H9 (cell line): ENCODE data around the gene LAMA3. TPM values are rescaled to one million over a fixed set of nuclear protein-coding genes. Genes with fewer than 3 reads are reported as not detected.

Source experiments
- DNase-seq: peaks from one replicate; pipeline ENCODE4 v3.0.0-alpha.2; 2017
- H2AFZ ChIP-seq: one replicate; pipeline ENCODE4 v1.6.1; 2013; ENCODE audit warnings: mild to moderate bottlenecking, low read length, control low read depth, moderate library complexity
- H2AK5ac ChIP-seq: 2 replicates; pipeline ENCODE4 v1.6.1; 2013; ENCODE audit warnings: low read length, control low read depth, mixed read lengths; ENCODE audit not compliant: insufficient read length
- H2BK120ac ChIP-seq: one replicate; pipeline ENCODE4 v1.6.1; 2013; ENCODE audit warnings: low read depth, mild to moderate bottlenecking, low read length, control low read depth, inconsistent platforms; ENCODE audit not compliant: poor library complexity, severe bottlenecking
- H2BK12ac ChIP-seq: 2 replicates; pipeline ENCODE4 v1.6.1; 2013; ENCODE audit warnings: low read length, control low read depth, mixed read lengths, low read depth; ENCODE audit not compliant: insufficient read length
- H2BK15ac ChIP-seq: 2 replicates; pipeline ENCODE4 v1.6.1; 2013; ENCODE audit warnings: low read depth, low read length, control low read depth
- H2BK20ac ChIP-seq: one replicate; pipeline ENCODE4 v1.6.1; 2013; ENCODE audit warnings: low read depth, mild to moderate bottlenecking, low read length, control low read depth, inconsistent platforms; ENCODE audit not compliant: poor library complexity, severe bottlenecking
- H2BK5ac ChIP-seq: 2 replicates; pipeline ENCODE4 v1.6.1; 2013; ENCODE audit warnings: low read length, control low read depth, mixed read lengths; ENCODE audit not compliant: insufficient read length
- H3K14ac ChIP-seq: 2 replicates; pipeline ENCODE4 v1.6.1; 2013; ENCODE audit warnings: low read length, control low read depth; ENCODE audit not compliant: insufficient read depth
- H3K18ac ChIP-seq: 2 replicates; pipeline ENCODE4 v1.6.1; 2013; ENCODE audit warnings: low read depth, mild to moderate bottlenecking, mixed read lengths, low read length, control low read depth; ENCODE audit not compliant: insufficient read length
- H3K23ac ChIP-seq: 2 replicates; pipeline ENCODE4 v1.6.1; 2013; ENCODE audit warnings: low read length, control low read depth, mixed read lengths, low read depth; ENCODE audit not compliant: insufficient read length
- H3K23me2 ChIP-seq: 2 replicates; pipeline ENCODE4 v1.6.1; 2013; ENCODE audit warnings: low read depth, mild to moderate bottlenecking, mixed read lengths, low read length, control low read depth; ENCODE audit not compliant: insufficient read length, poor library complexity, severe bottlenecking
- H3K27ac ChIP-seq: 2 replicates; pipeline ENCODE4 v1.5.1; 2013; ENCODE audit warnings: low read length, control low read depth, mixed read lengths, low read depth; ENCODE audit not compliant: insufficient read length
- H3K27me3 ChIP-seq: 2 replicates; pipeline ENCODE4 v1.6.1; 2013; ENCODE audit warnings: low read length, control low read depth, inconsistent platforms; ENCODE audit not compliant: insufficient read depth
- H3K4ac ChIP-seq: 2 replicates; pipeline ENCODE4 v1.6.1; 2013; ENCODE audit warnings: low read depth, mild to moderate bottlenecking, control low read depth, inconsistent platforms, low read length, moderate library complexity
- H3K4me1 ChIP-seq: 2 replicates; pipeline ENCODE4 v1.6.1; 2013; ENCODE audit warnings: low read length, control low read depth, inconsistent platforms; ENCODE audit not compliant: insufficient read depth
- H3K4me2 ChIP-seq: 2 replicates; pipeline ENCODE4 v1.6.1; 2013; ENCODE audit warnings: low read length, control low read depth, mixed read lengths; ENCODE audit not compliant: insufficient read length, insufficient read depth
- H3K56ac ChIP-seq: 2 replicates; pipeline ENCODE4 v1.6.1; 2013; ENCODE audit warnings: low read depth, mild to moderate bottlenecking, mixed read lengths, low read length, control low read depth; ENCODE audit not compliant: insufficient read length
- H3K79me1 ChIP-seq: 2 replicates; pipeline ENCODE4 v1.6.1; 2013; ENCODE audit warnings: low read depth, mild to moderate bottlenecking, moderate library complexity, low read length, control low read depth, inconsistent platforms; ENCODE audit not compliant: insufficient read depth, poor library complexity, severe bottlenecking
- H3K79me2 ChIP-seq: 2 replicates; pipeline ENCODE4 v1.6.1; 2013; ENCODE audit warnings: low read length, control low read depth, inconsistent platforms; ENCODE audit not compliant: insufficient read depth
- H3K9ac ChIP-seq: 2 replicates; pipeline ENCODE4 v1.6.1; 2013; ENCODE audit warnings: low read length, control low read depth, mixed read lengths; ENCODE audit not compliant: insufficient read length; ENCODE audit errors: extremely low read depth
- H3K9me3 ChIP-seq: one replicate; pipeline ENCODE4 v1.6.1; 2013; ENCODE audit warnings: low read depth, low read length, inconsistent platforms; ENCODE audit not compliant: control insufficient read depth
- H3T11ph ChIP-seq: one replicate; pipeline ENCODE4 v1.6.1; 2013; ENCODE audit warnings: mild to moderate bottlenecking, low read length, control low read depth, inconsistent platforms
- H4K20me1 ChIP-seq: one replicate; pipeline ENCODE4 v1.6.1; 2013; ENCODE audit not compliant: control insufficient read depth, insufficient read length, insufficient read depth
- H4K5ac ChIP-seq: 2 replicates; pipeline ENCODE4 v1.6.1; 2013; ENCODE audit warnings: low read depth, mild to moderate bottlenecking, mixed read lengths, low read length, control low read depth; ENCODE audit not compliant: insufficient read length
- H4K8ac ChIP-seq: replicated peaks from 2 replicates; pipeline ENCODE4 v1.6.1; 2013; ENCODE audit warnings: low read length, control low read depth, mixed read lengths, low read depth; ENCODE audit not compliant: insufficient read length
- H4K91ac ChIP-seq: 2 replicates; pipeline ENCODE4 v1.6.1; 2013; ENCODE audit warnings: low read depth, mild to moderate bottlenecking, moderate library complexity, mixed read lengths, low read length, control low read depth; ENCODE audit not compliant: insufficient read length
- H3K27ac Mint-ChIP-seq, 3 experiments: 2 replicates in 2 of 3; 3 replicates in 1 of 3; pipeline ENCODE4 v1.8.0; 2020 to 2021; ENCODE audit warnings: mixed read lengths in 3 of 3, mild to moderate bottlenecking in 1 of 3, moderate library complexity in 1 of 3
- H3K27me3 Mint-ChIP-seq: 2 replicates; pipeline ENCODE4 v1.8.0; 2021; ENCODE audit warnings: low read depth, mild to moderate bottlenecking, moderate library complexity, mixed read lengths
- H3K36me3 Mint-ChIP-seq, 3 experiments: 2 replicates in 2 of 3; 3 replicates in 1 of 3; pipeline ENCODE4 v1.8.0; 2020 to 2021; ENCODE audit warnings: low read depth in 3 of 3, mixed read lengths in 3 of 3; ENCODE audit not compliant: insufficient read depth in 1 of 3
- H3K4me1 Mint-ChIP-seq, 2 experiments: 2 replicates each; pipeline ENCODE4 v1.8.0; 2020; ENCODE audit warnings: mixed read lengths in 2 of 2
- H3K4me3 Mint-ChIP-seq, 2 experiments: 2 replicates in 1 of 2; 3 replicates in 1 of 2; pipeline ENCODE4 v1.8.0; 2020 to 2021; ENCODE audit warnings: mild to moderate bottlenecking in 2 of 2, mixed read lengths in 2 of 2, moderate library complexity in 1 of 2
- H3K9me3 Mint-ChIP-seq, 2 experiments: 2 replicates in 1 of 2; 3 replicates in 1 of 2; pipeline ENCODE4 v1.8.0; 2020; ENCODE audit warnings: mild to moderate bottlenecking in 2 of 2, mixed read lengths in 2 of 2, moderate library complexity in 1 of 2
- WGBS: extraction: QIAGEN DNeasy Blood & Tissue Kit; methylation state at CpG from one replicate; pipeline ENCODE4 v1.1.7; 2013; ENCODE audit warnings: missing lambda C conversion rate, low lambda C conversion rate, mixed read lengths; ENCODE audit not compliant: insufficient read length; ENCODE audit errors: extremely low coverage; 5-methylcytosine and 5-hydroxymethylcytosine counted together
- total RNA-seq: library from RNA; stranded (reverse); gene quantifications from 2 replicates; pipeline ENCODE4 v1.2.1, GENCODE V29; 2021
- TF ChIP-seq, protein P1 (sequence below): fragments of 200-600 bp; sonication (generic); conservative IDR thresholded peaks from 3 replicates; pipeline ENCODE4 v1.8.0; 2021; ENCODE audit warnings: antibody characterized with exemption, mild to moderate bottlenecking

LAMA3 gene
- total RNA-seq, 1 experiment from 2014 or later: 0.33 TPM

DNA sequence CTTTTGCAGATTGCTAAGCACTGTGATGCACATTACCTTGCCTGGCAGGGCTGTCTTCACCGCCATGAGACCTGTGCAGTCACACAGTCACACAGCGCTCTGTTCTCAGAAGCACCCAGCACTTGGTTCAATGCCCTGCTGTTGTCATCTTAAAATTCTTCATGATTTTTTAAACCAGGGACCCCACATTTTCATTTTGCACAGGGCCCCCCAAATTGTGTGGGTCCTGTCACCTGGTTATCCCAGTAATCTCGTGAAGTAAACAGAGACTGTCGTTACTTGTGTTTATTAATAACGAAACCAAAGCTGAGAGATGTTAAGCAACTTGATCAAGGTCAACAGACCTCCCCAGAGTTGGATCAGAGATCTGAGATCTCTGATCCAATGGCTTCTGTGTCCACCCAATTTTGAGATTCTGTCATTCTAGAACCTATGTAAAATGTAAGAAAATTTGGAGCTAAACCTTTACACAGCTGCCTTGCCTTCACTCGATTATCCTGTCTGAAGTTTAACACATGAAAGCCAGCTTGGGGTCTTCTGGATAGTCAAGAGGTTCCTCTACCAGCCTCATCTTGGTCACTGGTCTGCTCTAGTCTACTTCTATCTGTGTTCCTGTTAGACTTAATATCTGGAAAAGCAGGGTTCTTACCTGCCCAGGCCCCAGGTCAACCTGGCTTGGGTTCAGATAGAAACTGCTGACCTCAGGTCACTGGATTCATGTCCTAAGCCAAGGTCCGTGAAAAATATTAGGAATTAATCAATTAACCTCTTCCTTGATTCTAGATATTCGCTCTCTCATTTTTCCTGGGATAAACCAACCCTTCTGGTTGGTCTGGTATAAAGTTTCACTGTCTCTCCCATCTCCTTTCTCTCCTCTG lies 311.6 kb downstream of the LAMA3 start:
- Mint-ChIP-seq H3K9me3 (no peaks in the 10 kb centered on the region), H3K36me3 (no peaks in the 10 kb centered on the region), H3K4me1 (no peaks in the 10 kb centered on the region), H3K27me3 (no peaks in the 10 kb centered on the region; the same call in 1 of the 2 replicates), H3K27ac (no peak overlapping the region), H3K4me3 (no peak overlapping the region)
- Histone ChIP-seq H3K23me2 (no peaks in the 10 kb centered on the region), H3K56ac (no peak overlapping the region), H3K27ac (no peak overlapping the region), H3K79me1 (no peaks in the 10 kb centered on the region), H2BK12ac (no peak overlapping the region), H3K27me3 (no peaks in the 10 kb centered on the region), H3K9ac (no peak overlapping the region), H3K4me1 (no peaks in the 10 kb centered on the region; the same call in 1 of the 2 replicates), H4K20me1 (no peaks in the 10 kb centered on the region), H2BK120ac (no peak overlapping the region), H2AFZ (no peak overlapping the region), H2BK20ac (no peak overlapping the region), H2AK5ac (no peak overlapping the region), H3K14ac (no peak overlapping the region), H3K18ac (no peak overlapping the region), H4K91ac (no peak overlapping the region), H3K79me2 (no peaks in the 10 kb centered on the region), H3K23ac (no peak overlapping the region), H3K9me3 (no peaks in the 10 kb centered on the region), H4K8ac (no peak overlapping the region), H3T11ph (no peak overlapping the region), H3K4me2 (no peak overlapping the region), H2BK15ac (no peak overlapping the region), H4K5ac (no peak overlapping the region), H2BK5ac (no peak overlapping the region), H3K4ac (no peak overlapping the region)
- WGBS: no CpG with 5 or more reads among the region's 8 CpGs
- DNase-seq: no peak
- TF ChIP-seq, protein P1, sequence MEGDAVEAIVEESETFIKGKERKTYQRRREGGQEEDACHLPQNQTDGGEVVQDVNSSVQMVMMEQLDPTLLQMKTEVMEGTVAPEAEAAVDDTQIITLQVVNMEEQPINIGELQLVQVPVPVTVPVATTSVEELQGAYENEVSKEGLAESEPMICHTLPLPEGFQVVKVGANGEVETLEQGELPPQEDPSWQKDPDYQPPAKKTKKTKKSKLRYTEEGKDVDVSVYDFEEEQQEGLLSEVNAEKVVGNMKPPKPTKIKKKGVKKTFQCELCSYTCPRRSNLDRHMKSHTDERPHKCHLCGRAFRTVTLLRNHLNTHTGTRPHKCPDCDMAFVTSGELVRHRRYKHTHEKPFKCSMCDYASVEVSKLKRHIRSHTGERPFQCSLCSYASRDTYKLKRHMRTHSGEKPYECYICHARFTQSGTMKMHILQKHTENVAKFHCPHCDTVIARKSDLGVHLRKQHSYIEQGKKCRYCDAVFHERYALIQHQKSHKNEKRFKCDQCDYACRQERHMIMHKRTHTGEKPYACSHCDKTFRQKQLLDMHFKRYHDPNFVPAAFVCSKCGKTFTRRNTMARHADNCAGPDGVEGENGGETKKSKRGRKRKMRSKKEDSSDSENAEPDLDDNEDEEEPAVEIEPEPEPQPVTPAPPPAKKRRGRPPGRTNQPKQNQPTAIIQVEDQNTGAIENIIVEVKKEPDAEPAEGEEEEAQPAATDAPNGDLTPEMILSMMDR: no peak
